HepG2 (cell line): ENCODE measurements around the gene PPA1. TPM values are rescaled to one million over a fixed set of nuclear protein-coding genes. Genes with fewer than 3 reads are reported as not detected.

ENCODE experiments used
- ATAC-seq: fragments of 200-7000 bp; cut with Tn5 transposase; 3 replicates; pipeline ENCODE4 v1.9.1; 2020; ENCODE audit warnings: mild to moderate bottlenecking, moderate library complexity
- BruUV-seq: library from RNA; stranded (reverse); fragments of 400-500 nt; replicated peaks from 2 replicates; lab custom pipeline; 2021; lab: Mats Ljungman, UMichigan
- CTCF ChIA-PET: fragments of 300-600 bp; formaldehyde crosslinking; extraction: SDS; loops from one replicate; lab custom pipeline; 2021; ENCODE audit warnings: low total read pairs, inconsistent platforms, low intra/inter-chr PET ratio; lab: Yijun Ruan, JAX
- POLR2A ChIA-PET: fragments of 350-600 bp; sonication (Branson Sonifier 250); formaldehyde crosslinking; loops from one replicate; lab custom pipeline; 2020; ENCODE audit warnings: antibody characterized with exemption, inconsistent platforms; lab: Yijun Ruan, JAX
- DNase-seq: peaks from one replicate; pipeline ENCODE4 v3.0.0-alpha.2; 2015; ENCODE audit warnings: low spot score
- FAIRE-seq: peaks from 3 replicates; lab custom pipeline; 2011; peaks lifted over from hg19 to GRCh38; lab: Jason Lieb, UNC
- H2AFZ ChIP-seq: one replicate; pipeline ENCODE4 v1.6.1; 2011; ENCODE audit warnings: low read length, inconsistent platforms
- H3K27ac ChIP-seq: fragments of 300-600 bp; 3 replicates; pipeline ENCODE4 v1.8.0; 2011; ENCODE audit warnings: mixed run types, mild to moderate bottlenecking, mixed read lengths, low read length, inconsistent platforms; ENCODE audit not compliant: insufficient read depth; ENCODE audit errors: extremely low read length
- H3K27me3 ChIP-seq, 2 experiments: fragments of 200-600 bp in 1 of 2; 2 replicates in 1 of 2; 3 replicates in 1 of 2; pipeline versions ENCODE4 v1.6.0 to v1.8.0; 2011; ENCODE audit warnings: low read length in 2 of 2, mild to moderate bottlenecking in 2 of 2, moderate library complexity in 2 of 2, inconsistent platforms in 1 of 2; ENCODE audit not compliant: insufficient read depth in 2 of 2, control insufficient read depth in 1 of 2
- H3K36me3 ChIP-seq, 2 experiments: fragments of 200-600 bp in 1 of 2; replicated peaks in 1 of 2; 2 replicates in 1 of 2; 3 replicates in 1 of 2; pipeline versions ENCODE4 v1.5.1 to v1.8.0; 2011; ENCODE audit warnings: low read length in 2 of 2, inconsistent platforms in 1 of 2; ENCODE audit not compliant: insufficient read depth in 2 of 2, control insufficient read depth in 1 of 2
- H3K4me1 ChIP-seq: 2 replicates; pipeline ENCODE4 v1.5.1; 2012; ENCODE audit warnings: low read length, inconsistent platforms; ENCODE audit not compliant: insufficient read depth
- H3K4me2 ChIP-seq: 2 replicates; pipeline ENCODE4 v1.6.0; 2011; ENCODE audit warnings: low read depth, low read length, inconsistent platforms
- H3K4me3 ChIP-seq, 3 experiments: fragments of 200-600 bp in 1 of 3; sonication (generic), shearing (Covaris generic) in 1 of 3; replicated peaks in 1 of 3; 2 replicates each; pipeline ENCODE4 v1.5.1; 2011 to 2016; ENCODE audit warnings: low read length in 3 of 3, inconsistent platforms in 2 of 3, low read depth in 2 of 3, mild to moderate bottlenecking in 2 of 3, control low read depth in 1 of 3, mixed read lengths in 1 of 3; ENCODE audit not compliant: insufficient read depth in 1 of 3
- H3K79me2 ChIP-seq: one replicate; pipeline ENCODE4 v1.6.1; 2011; ENCODE audit warnings: low read length, inconsistent platforms; ENCODE audit not compliant: insufficient read depth
- H3K9ac ChIP-seq: 2 replicates; pipeline ENCODE4 v1.6.0; 2011; ENCODE audit warnings: mild to moderate bottlenecking, low read depth, low read length, inconsistent platforms; ENCODE audit not compliant: insufficient read depth
- H3K9me3 ChIP-seq: 2 replicates; pipeline ENCODE4 v1.5.1; 2012; ENCODE audit warnings: mild to moderate bottlenecking, low read length
- H4K20me1 ChIP-seq: 2 replicates; pipeline ENCODE4 v1.6.0; 2011; ENCODE audit warnings: inconsistent platforms, mild to moderate bottlenecking, low read length, moderate library complexity; ENCODE audit not compliant: insufficient read depth
- NBN ChIP-seq: fragments of 450-650 bp; conservative IDR thresholded peaks from 2 replicates; pipeline ENCODE4 v1.6.1; 2017
- PRDM15 ChIP-seq: sonication (generic); formaldehyde crosslinking; IDR thresholded peaks from 2 replicates; pipeline ENCODE4 v1.4.0; 2020; ENCODE audit warnings: missing genetic modification reagents
- SAP130 ChIP-seq: IDR thresholded peaks from 2 replicates; pipeline ENCODE4 v1.6.1; 2016; ENCODE audit warnings: low read depth
- SKI ChIP-seq: fragments of 450-650 bp; IDR thresholded peaks from one replicate; pipeline ENCODE4 v1.6.1; 2018; ENCODE audit warnings: mild to moderate bottlenecking; ENCODE audit not compliant: partially characterized antibody
- TAF15 ChIP-seq: fragments of 200-400 bp; formaldehyde crosslinking; IDR thresholded peaks from one replicate; pipeline ENCODE4 v1.6.1; 2018; ENCODE audit warnings: mild to moderate bottlenecking, low read depth, low read length; ENCODE audit not compliant: poor library complexity, severe bottlenecking
- TEAD3 ChIP-seq: optimal IDR thresholded peaks from 2 replicates; pipeline ENCODE3; 2016; ENCODE audit warnings: borderline replicate concordance
- WGBS: methylation state at CpG from one replicate; pipeline ENCODE4 v1.1.6; 2017; ENCODE audit warnings: low lambda C conversion rate; 5-methylcytosine and 5-hydroxymethylcytosine counted together
- in situ Hi-C: cut with HindIII; loops from 2 replicates; pipeline ENCODE4 v1.10.0; 2017; ENCODE audit warnings: low pct_unique_long_range_greater_than_20kb; ENCODE audit not compliant: extremely low pct_ligation_motif_present
- intact Hi-C: fragments of 100-400 bp; cut with micrococcal nuclease; formaldehyde crosslinking; loops from one replicate; pipeline ENCODE4 v1.10.0; 2022; ENCODE audit not compliant: unreplicated experiment
- polyA plus RNA-seq, 8 experiments: library from polyadenylated mRNA; depleted of rRNA in 3 of 8; stranded (reverse) in 7 of 8; unstranded in 1 of 8; fragments of >200 nt; fragmentation: Illumina TruSeq in 4 of 8; extraction: Trizol in 4 of 8; gene quantifications; 2 replicates each; pipeline versions ENCODE4 v1.2.1 to v1.2.3, GENCODE V29; 2011 to 2016; ENCODE audit warnings: low read depth in 4 of 8, missing spikeins in 1 of 8, mixed read lengths in 1 of 8; ENCODE audit not compliant: insufficient read depth in 1 of 8
- total RNA-seq, 5 experiments: library from RNA; depleted of rRNA; stranded (reverse); fragments of >200 nt; fragmentation: Illumina TruSeq; extraction: Trizol; gene quantifications; 2 replicates each; pipeline ENCODE4 v1.2.3, GENCODE V29; 2016; ENCODE audit warnings: low read depth in 1 of 5

Gene PPA1
- total and polyA plus RNA-seq, 2 of the 13 experiments (the other 11 are each of a cell fraction or from before 2014, with no cell fraction given) = 136 to 250 TPM

GRCh38 chr10:70271996-70272924, 39.0 kb upstream of the PPA1 start:
- in situ Hi-C loops = loop anchor here (5.0 kb wide), 1 partner anchor 85 kb away; no protein-coding TSS in a partner anchor
- H3K79me2 ChIP-seq = no peaks in the 10 kb centered on the region
- H3K4me1 ChIP-seq = peaks cover 7% of the 10 kb centered on the region
- H4K20me1 ChIP-seq = no peaks in the 10 kb centered on the region
- CTCF ChIA-PET = interaction anchor here (0.6 kb wide), 1 partner anchor 17 kb away, joined by 3 read pairs; no protein-coding TSS in a partner anchor
- WGBS = 46% methylated on average over 17 of the region's 17 CpGs
- H3K4me2 ChIP-seq = peak overlapping the region; percentile 37
- DNase-seq (no peak), ATAC-seq (peak; percentile 43; the same call in 2 of the 3 replicates), FAIRE-seq (no peak)
- peaks cover 0 to 14% of the 10 kb centered on the region in 2 experiments; a peak in 1 of 5 replicates for H3K27me3 ChIP-seq
- TF ChIP-seq SKI (no peak), PRDM15 (CRISPR knock-in tag) (peak; percentile 49; the same call in 1 of the 2 replicates), TAF15 (no peak), NBN (no peak), SAP130 (0 out of 2 replicates have a peak, but pooled peaks have one; percentile 26), TEAD3 (CRISPR knock-in tag) (no peak)
- H3K9ac ChIP-seq = no peak overlapping the region
- BruUV-seq = no TSS peak
- H3K4me3 ChIP-seq = no peak overlapping the region
- no peak overlapping the region for H3K27ac ChIP-seq
- H2AFZ ChIP-seq = no peak overlapping the region
- no peaks in the 10 kb centered on the region for H3K9me3 ChIP-seq
- intact Hi-C loops = loop anchor here (2.0 kb wide), 1 partner anchor 77 kb away; no protein-coding TSS in a partner anchor
- no peaks in the 10 kb centered on the region for H3K36me3 ChIP-seq
- POLR2A ChIA-PET = interaction anchor here (1.2 kb wide), 1 partner anchor 92 kb away, joined by 3 read pairs; no protein-coding TSS in a partner anchor
